Raji (cell line): ENCODE measurements around the gene CDHR5.

Experiments used
- POLR2A ChIP-seq: IDR thresholded peaks from 2 replicates; pipeline ENCODE4 v1.6.1; 2011; ENCODE audit warnings: low read depth, low read length, control low read depth; ENCODE audit not compliant: insufficient read depth

Gene CDHR5

GRCh38 chr11:607971-608659, 16.6 kb downstream of the CDHR5 start:
- TF ChIP-seq POLR2A, result no peak

- TF ChIP-seq POLR2A, result no peak
Observed at GRCh38 chr11:607020-607780, 17.6 kb downstream of the CDHR5 start.

GRCh38 chr11:606245-606644, 18.5 kb downstream of the CDHR5 start:
- no peak for TF ChIP-seq POLR2A

- TF ChIP-seq POLR2A, result no peak
Observed at GRCh38 chr11:605286-606129, 19.2 kb downstream of the CDHR5 start.

- no peak for TF ChIP-seq POLR2A
Observed at GRCh38 chr11:603154-603553, 21.6 kb downstream of the CDHR5 start.

GRCh38 chr11:601573-602245, 23.0 kb downstream of the CDHR5 start:
- no peak for TF ChIP-seq POLR2A

- TF ChIP-seq POLR2A, result no peak
Observed at GRCh38 chr11:598005-598680, 26.6 kb downstream of the CDHR5 start.

GRCh38 chr11:597166-597725, 27.5 kb downstream of the CDHR5 start:
- TF ChIP-seq POLR2A, result no peak

GRCh38 chr11:596374-596773, 28.4 kb downstream of the CDHR5 start:
- no peak for TF ChIP-seq POLR2A

GRCh38 chr11:595400-595799, 29.4 kb downstream of the CDHR5 start:
- TF ChIP-seq POLR2A, result no peak

GRCh38 chr11:593347-593746, 31.4 kb downstream of the CDHR5 start:
- TF ChIP-seq POLR2A, result no peak

GRCh38 chr11:592918-593317, 31.8 kb downstream of the CDHR5 start:
- no peak for TF ChIP-seq POLR2A

GRCh38 chr11:592501-592900, 32.3 kb downstream of the CDHR5 start:
- TF ChIP-seq POLR2A, result no peak

GRCh38 chr11:590997-591396, 33.8 kb downstream of the CDHR5 start:
- TF ChIP-seq POLR2A, result no peak

- TF ChIP-seq POLR2A, result no peak
Observed at GRCh38 chr11:589798-590197, 35.0 kb downstream of the CDHR5 start.

- no peak for TF ChIP-seq POLR2A
Observed at GRCh38 chr11:587978-588380, 36.8 kb downstream of the CDHR5 start.
